ENCODE results near the gene ZNF827. TPM values are rescaled to one million over a fixed set of nuclear protein-coding genes. Genes with fewer than 3 reads are reported as not detected.

ZNF827 gene
- total RNA-seq, 1 experiment from 2014 or later, result 5.3 TPM

GRCh38 chr4:145709843-145710242 lies 228.8 kb downstream of the ZNF827 start:
- Histone ChIP-seq H3K36me3 (ENCODE audit: control insufficient read depth, insufficient read depth, low read length) (no peaks in the 10 kb centered on the region), H3K27me3 (replicated peaks; ENCODE audit: control insufficient read depth, insufficient read depth, low read length) (no peaks in the 10 kb centered on the region), H3K9me3 (no peaks in the 10 kb centered on the region), H3K4me1 (no peaks in the 10 kb centered on the region), H3K4me3 (ENCODE audit: low read depth, low read length) (no peak overlapping the region)
- intact Hi-C loops (cut with micrococcal nuclease; ENCODE audit: unreplicated experiment), result no loop called here
- DNase-seq, result no peak
- H3K27ac Mint-ChIP-seq (ENCODE audit: unreplicated experiment), result no peak overlapping the region
- no TSS peak for BruUV-seq (replicated peaks)
- H3K4me1 Mint-ChIP-seq (ENCODE audit: low read depth, unreplicated experiment), result no peaks in the 10 kb centered on the region
- peaks cover 8% of the 10 kb centered on the region for H3K27me3 Mint-ChIP-seq (ENCODE audit: insufficient read depth, unreplicated experiment)
- no peaks in the 10 kb centered on the region for H3K36me3 Mint-ChIP-seq (ENCODE audit: insufficient read depth, unreplicated experiment)
- no peaks in the 10 kb centered on the region for H3K9me3 Mint-ChIP-seq (ENCODE audit: unreplicated experiment)
- no peak overlapping the region for H3K4me3 Mint-ChIP-seq (ENCODE audit: unreplicated experiment)
- TF ChIP-seq CTCF (IDR thresholded peaks at IDR 0.05; ENCODE audit: insufficient read depth in 1 of 2, low read depth in 1 of 2, low read length in 1 of 2, severe bottlenecking in 1 of 2, unreplicated experiment in 1 of 2), result no peak
- POLR2A ChIA-PET, result no interaction called here
- CTCF ChIA-PET, result no interaction called here

GRCh38 chr4:145709336-145709735 lies 229.3 kb downstream of the ZNF827 start:
- no TSS peak for BruUV-seq (replicated peaks)
- ChIA-PET POLR2A (no interaction called here), CTCF (no interaction called here)
- Mint-ChIP-seq H3K4me3 (ENCODE audit: unreplicated experiment) (no peak overlapping the region), H3K4me1 (ENCODE audit: low read depth, unreplicated experiment) (no peaks in the 10 kb centered on the region), H3K27me3 (ENCODE audit: insufficient read depth, unreplicated experiment) (peaks cover 6% of the 10 kb centered on the region), H3K9me3 (ENCODE audit: unreplicated experiment) (no peaks in the 10 kb centered on the region), H3K27ac (ENCODE audit: unreplicated experiment) (no peak overlapping the region), H3K36me3 (ENCODE audit: insufficient read depth, unreplicated experiment) (no peaks in the 10 kb centered on the region)
- no peak for DNase-seq
- H3K4me1 ChIP-seq, result no peaks in the 10 kb centered on the region
- no peaks in the 10 kb centered on the region for H3K9me3 ChIP-seq
- TF ChIP-seq CTCF (IDR thresholded peaks at IDR 0.05; ENCODE audit: insufficient read depth in 1 of 2, low read depth in 1 of 2, low read length in 1 of 2, severe bottlenecking in 1 of 2, unreplicated experiment in 1 of 2), result no peak
- no peaks in the 10 kb centered on the region for H3K27me3 ChIP-seq (replicated peaks; ENCODE audit: control insufficient read depth, insufficient read depth, low read length)
- no peak overlapping the region for H3K4me3 ChIP-seq (ENCODE audit: low read depth, low read length)
- intact Hi-C loops (cut with micrococcal nuclease; ENCODE audit: unreplicated experiment), result no loop called here
- no peaks in the 10 kb centered on the region for H3K36me3 ChIP-seq (ENCODE audit: control insufficient read depth, insufficient read depth, low read length)

Other genes with a start within 250 kb of the ZNF827 start
- gene LSM6, start 236.9 kb upstream of the ZNF827 start, total RNA-seq (2022), result 44.7 and 46.8 TPM in 2 replicates